HG02943 (cell line): ENCODE measurements around the gene LUZP1.

Source experiments
- ATAC-seq: cut with Tn5 transposase; IDR thresholded peaks from one replicate; pipeline ENCODE4 v1.9.1; 2021; ENCODE audit warnings: mild to moderate bottlenecking, low read depth, moderate library complexity; ENCODE audit not compliant: unreplicated experiment

Gene LUZP1

DNA sequence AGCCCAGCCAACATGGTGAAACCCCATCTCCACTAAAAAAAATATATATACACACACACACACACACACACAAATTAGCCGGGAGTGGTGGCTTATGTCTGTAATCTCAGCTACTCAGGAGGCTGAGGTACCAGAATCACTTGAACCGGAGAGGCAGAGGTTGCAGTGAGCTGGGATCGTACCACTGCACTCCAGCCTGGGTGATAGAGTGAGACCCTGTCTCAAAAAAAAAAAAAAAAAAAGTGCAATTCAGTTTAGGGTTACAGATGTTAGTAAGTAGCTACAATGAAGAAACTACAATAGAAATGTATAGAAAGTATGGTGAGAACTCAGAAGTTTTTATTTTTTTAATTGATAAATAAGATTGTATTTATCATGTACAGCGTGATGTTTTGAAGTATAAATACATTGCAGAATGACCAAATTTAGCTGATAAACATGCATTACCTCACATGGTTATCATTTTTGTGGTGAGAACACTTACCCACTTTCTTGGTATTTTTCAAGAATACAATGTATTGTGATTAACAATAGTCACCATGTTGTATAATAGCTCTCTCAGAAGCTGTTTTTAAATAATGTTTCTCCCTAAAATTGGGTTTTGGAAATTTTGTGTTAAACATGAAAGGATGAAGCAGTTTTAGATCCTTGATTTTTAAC lies 131.4 kb downstream of the LUZP1 start:
- no peak for ATAC-seq

DNA sequence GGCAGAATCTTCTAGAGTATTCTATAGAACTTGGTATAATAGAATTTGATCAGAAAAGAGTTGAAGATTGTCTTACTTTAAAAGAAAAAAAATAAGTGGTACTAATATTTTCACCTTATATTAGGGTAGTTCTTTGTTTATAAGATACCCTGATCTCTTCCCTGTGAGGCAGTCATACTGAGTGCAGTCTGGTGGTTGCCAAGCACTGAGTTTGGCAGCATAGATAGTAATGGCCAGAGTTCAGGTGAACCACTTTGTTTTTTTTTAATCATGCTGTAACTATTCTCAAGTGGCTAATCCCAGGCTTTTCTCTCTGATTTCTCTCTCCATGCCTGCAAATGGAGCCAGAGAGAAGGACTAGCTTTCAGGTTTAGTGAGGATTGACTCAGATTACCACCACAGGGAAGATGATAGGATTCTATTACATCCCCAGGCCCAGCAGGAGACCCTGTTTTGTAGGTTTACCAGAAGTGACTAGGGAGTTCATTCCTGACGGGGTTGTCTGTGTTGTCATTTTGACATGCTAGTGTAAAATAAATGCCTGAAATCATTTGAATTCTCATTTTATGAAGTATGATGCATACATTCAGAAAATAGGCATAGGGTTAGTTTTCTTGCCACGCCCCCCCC lies 132.7 kb downstream of the LUZP1 start:
- no peak for ATAC-seq
